GM12878 (cell line): ENCODE data around the gene NEMF. TPM values are rescaled to one million over a fixed set of nuclear protein-coding genes. Genes with fewer than 3 reads are reported as not detected.

Source experiments
- CBFB ChIP-seq: IDR thresholded peaks from 2 replicates; pipeline ENCODE4 v1.6.1; 2016; ENCODE audit warnings: antibody characterized with exemption, low read depth
- CHD4 ChIP-seq: fragments of 200-600 bp; sonication (generic); IDR thresholded peaks from 2 replicates; pipeline ENCODE4 v1.6.1; 2016; ENCODE audit warnings: mild to moderate bottlenecking
- ESRRA ChIP-seq: IDR thresholded peaks from 2 replicates; pipeline ENCODE4 v1.6.1; 2012; ENCODE audit warnings: mild to moderate bottlenecking, low read length, improper control_type of control experiment
- MEF2B ChIP-seq: fragments of 450-650 bp; IDR thresholded peaks from 2 replicates; pipeline ENCODE4 v1.6.1; 2018; ENCODE audit warnings: mild to moderate bottlenecking, moderate library complexity; ENCODE audit not compliant: partially characterized antibody, poor library complexity, severe bottlenecking
- POU2F2 ChIP-seq: IDR thresholded peaks from 3 replicates; pipeline ENCODE4 v1.6.1; 2011; ENCODE audit warnings: low read depth, mild to moderate bottlenecking, low read length, borderline replicate concordance
- RBBP5 ChIP-seq: fragments of 200-600 bp; sonication (generic); conservative IDR thresholded peaks from 2 replicates; pipeline ENCODE4 v1.6.1; 2016
- RELA ChIP-seq: fragments of 450-650 bp; IDR thresholded peaks from 2 replicates; pipeline ENCODE4 v1.8.0; 2014; ENCODE audit warnings: borderline replicate concordance; ENCODE audit not compliant: partially characterized antibody
- REST ChIP-seq: IDR thresholded peaks from 2 replicates; pipeline ENCODE4 v1.6.1; 2012; ENCODE audit warnings: mild to moderate bottlenecking, low read depth, low read length
- SMAD5 ChIP-seq: IDR thresholded peaks from 2 replicates; pipeline ENCODE4 v1.6.1; 2016; ENCODE audit warnings: antibody characterized with exemption, low read depth
- SUZ12 ChIP-seq: fragments of 200-600 bp; sonication (generic); IDR thresholded peaks from one replicate; pipeline ENCODE4 v1.6.1; 2018; ENCODE audit warnings: antibody characterized with exemption, mild to moderate bottlenecking; ENCODE audit not compliant: unreplicated experiment
- ZNF274 ChIP-seq: IDR thresholded peaks from one replicate; pipeline ENCODE4 v1.8.0; 2011; ENCODE audit not compliant: insufficient read length, insufficient read depth
- ZNF622 ChIP-seq: fragments of 450-650 bp; IDR thresholded peaks from 2 replicates; pipeline ENCODE4 v1.6.1; 2017; ENCODE audit warnings: mild to moderate bottlenecking, inconsistent platforms
- polyA plus RNA-seq, 11 experiments: library from polyadenylated mRNA; depleted of rRNA in 4 of 11; unstranded in 6 of 11; stranded (reverse) in 5 of 11; fragments of >200 nt; fragmentation: Nextera tagmentation in 4 of 11; fragmentation: Illumina TruSeq in 1 of 11; extraction: Ambion mirVana in 4 of 11; extraction: Trizol in 1 of 11; gene quantifications; 1 replicate in 1 of 11; 2 replicates in 10 of 11; pipeline versions ENCODE4 v1.2.1 to v1.2.3, GENCODE V29; 2011 to 2016; ENCODE audit warnings: inconsistent platforms in 2 of 11, missing spikeins in 2 of 11, low read depth in 1 of 11
- total RNA-seq, 4 experiments: library from RNA; depleted of rRNA in 3 of 4; stranded (reverse); fragments of >200 nt in 3 of 4; fragmentation: Illumina TruSeq in 1 of 4; extraction: Trizol in 1 of 4; gene quantifications; 2 replicates each; pipeline versions ENCODE4 v1.2.1 to v1.2.3, GENCODE V29; 2013 to 2021
- TF ChIP-seq, protein P1 (sequence below): IDR thresholded peaks from 2 replicates; pipeline ENCODE4 v1.6.1; 2011; ENCODE audit warnings: borderline replicate concordance, low read depth, mild to moderate bottlenecking, moderate library complexity, mixed read lengths, low read length; ENCODE audit not compliant: insufficient read depth; ENCODE audit errors: extremely low read length
- TF ChIP-seq, protein P2 (sequence below): fragments of 450-650 bp; IDR thresholded peaks from 2 replicates; pipeline ENCODE4 v1.6.1; 2016; ENCODE audit warnings: mild to moderate bottlenecking, moderate library complexity, borderline replicate concordance
- TF ChIP-seq, protein P3 (sequence below): fragments of 450-650 bp; formaldehyde crosslinking; IDR thresholded peaks from 2 replicates; pipeline ENCODE4 v1.4.0; 2022; ENCODE audit warnings: mild to moderate bottlenecking, moderate library complexity
- TF ChIP-seq, protein P4 (sequence below): IDR thresholded peaks from 2 replicates; pipeline ENCODE4 v1.6.1; 2012; ENCODE audit warnings: low read length, inconsistent platforms

NEMF gene
- total and polyA plus RNA-seq, 10 of the 15 experiments (the other 5 are each of a cell fraction or from before 2014, with no cell fraction given), result 31.5 to 80.1 (median 61.1) TPM

- TF ChIP-seq ZNF622 (no peak), SMAD5 (peak; percentile 96), RBBP5 (no peak), SUZ12 (no peak), MEF2B (no peak), CHD4 (no peak), ESRRA (no peak; the same call in 1 of the 2 replicates), RELA (no peak), REST (peak; percentile 34; the same call in 1 of the 2 replicates), ZNF274 (no peak), POU2F2 (peak; percentile 66), CBFB (0 out of 2 replicates have a peak, but pooled peaks have one; percentile 52)
- TF ChIP-seq, protein P1, sequence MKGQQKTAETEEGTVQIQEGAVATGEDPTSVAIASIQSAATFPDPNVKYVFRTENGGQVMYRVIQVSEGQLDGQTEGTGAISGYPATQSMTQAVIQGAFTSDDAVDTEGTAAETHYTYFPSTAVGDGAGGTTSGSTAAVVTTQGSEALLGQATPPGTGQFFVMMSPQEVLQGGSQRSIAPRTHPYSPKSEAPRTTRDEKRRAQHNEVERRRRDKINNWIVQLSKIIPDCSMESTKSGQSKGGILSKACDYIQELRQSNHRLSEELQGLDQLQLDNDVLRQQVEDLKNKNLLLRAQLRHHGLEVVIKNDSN, result peak; percentile 26
- TF ChIP-seq, protein P2, sequence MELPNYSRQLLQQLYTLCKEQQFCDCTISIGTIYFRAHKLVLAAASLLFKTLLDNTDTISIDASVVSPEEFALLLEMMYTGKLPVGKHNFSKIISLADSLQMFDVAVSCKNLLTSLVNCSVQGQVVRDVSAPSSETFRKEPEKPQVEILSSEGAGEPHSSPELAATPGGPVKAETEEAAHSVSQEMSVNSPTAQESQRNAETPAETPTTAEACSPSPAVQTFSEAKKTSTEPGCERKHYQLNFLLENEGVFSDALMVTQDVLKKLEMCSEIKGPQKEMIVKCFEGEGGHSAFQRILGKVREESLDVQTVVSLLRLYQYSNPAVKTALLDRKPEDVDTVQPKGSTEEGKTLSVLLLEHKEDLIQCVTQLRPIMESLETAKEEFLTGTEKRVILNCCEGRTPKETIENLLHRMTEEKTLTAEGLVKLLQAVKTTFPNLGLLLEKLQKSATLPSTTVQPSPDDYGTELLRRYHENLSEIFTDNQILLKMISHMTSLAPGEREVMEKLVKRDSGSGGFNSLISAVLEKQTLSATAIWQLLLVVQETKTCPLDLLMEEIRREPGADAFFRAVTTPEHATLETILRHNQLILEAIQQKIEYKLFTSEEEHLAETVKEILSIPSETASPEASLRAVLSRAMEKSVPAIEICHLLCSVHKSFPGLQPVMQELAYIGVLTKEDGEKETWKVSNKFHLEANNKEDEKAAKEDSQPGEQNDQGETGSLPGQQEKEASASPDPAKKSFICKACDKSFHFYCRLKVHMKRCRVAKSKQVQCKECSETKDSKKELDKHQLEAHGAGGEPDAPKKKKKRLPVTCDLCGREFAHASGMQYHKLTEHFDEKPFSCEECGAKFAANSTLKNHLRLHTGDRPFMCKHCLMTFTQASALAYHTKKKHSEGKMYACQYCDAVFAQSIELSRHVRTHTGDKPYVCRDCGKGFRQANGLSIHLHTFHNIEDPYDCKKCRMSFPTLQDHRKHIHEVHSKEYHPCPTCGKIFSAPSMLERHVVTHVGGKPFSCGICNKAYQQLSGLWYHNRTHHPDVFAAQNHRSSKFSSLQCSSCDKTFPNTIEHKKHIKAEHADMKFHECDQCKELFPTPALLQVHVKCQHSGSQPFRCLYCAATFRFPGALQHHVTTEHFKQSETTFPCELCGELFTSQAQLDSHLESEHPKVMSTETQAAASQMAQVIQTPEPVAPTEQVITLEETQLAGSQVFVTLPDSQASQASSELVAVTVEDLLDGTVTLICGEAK, result peak; percentile 60; the same call in 1 of the 2 replicates
- TF ChIP-seq, protein P3, sequence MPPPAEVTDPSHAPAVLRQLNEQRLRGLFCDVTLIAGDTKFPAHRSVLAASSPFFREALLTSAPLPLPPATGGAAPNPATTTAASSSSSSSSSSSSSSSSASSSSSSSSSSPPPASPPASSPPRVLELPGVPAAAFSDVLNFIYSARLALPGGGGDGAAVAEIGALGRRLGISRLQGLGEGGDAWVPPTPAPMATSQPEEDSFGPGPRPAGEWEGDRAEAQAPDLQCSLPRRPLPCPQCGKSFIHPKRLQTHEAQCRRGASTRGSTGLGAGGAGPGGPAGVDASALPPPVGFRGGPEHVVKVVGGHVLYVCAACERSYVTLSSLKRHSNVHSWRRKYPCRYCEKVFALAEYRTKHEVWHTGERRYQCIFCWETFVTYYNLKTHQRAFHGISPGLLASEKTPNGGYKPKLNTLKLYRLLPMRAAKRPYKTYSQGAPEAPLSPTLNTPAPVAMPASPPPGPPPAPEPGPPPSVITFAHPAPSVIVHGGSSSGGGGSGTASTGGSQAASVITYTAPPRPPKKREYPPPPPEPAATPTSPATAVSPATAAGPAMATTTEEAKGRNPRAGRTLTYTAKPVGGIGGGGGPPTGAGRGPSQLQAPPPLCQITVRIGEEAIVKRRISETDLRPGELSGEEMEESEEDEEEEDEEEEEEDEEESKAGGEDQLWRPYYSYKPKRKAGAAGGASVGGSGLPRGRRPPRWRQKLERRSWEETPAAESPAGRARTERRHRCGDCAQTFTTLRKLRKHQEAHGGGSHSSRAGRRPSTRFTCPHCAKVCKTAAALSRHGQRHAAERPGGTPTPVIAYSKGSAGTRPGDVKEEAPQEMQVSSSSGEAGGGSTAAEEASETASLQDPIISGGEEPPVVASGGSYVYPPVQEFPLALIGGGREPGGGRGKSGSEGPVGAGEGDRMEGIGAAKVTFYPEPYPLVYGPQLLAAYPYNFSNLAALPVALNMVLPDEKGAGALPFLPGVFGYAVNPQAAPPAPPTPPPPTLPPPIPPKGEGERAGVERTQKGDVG (CRISPR knock-in tag), result no peak
- TF ChIP-seq, protein P4, sequence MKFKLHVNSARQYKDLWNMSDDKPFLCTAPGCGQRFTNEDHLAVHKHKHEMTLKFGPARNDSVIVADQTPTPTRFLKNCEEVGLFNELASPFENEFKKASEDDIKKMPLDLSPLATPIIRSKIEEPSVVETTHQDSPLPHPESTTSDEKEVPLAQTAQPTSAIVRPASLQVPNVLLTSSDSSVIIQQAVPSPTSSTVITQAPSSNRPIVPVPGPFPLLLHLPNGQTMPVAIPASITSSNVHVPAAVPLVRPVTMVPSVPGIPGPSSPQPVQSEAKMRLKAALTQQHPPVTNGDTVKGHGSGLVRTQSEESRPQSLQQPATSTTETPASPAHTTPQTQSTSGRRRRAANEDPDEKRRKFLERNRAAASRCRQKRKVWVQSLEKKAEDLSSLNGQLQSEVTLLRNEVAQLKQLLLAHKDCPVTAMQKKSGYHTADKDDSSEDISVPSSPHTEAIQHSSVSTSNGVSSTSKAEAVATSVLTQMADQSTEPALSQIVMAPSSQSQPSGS, result no peak
Measured at GRCh38 chr14:49892636-49893308, 40.2 kb upstream of the NEMF start, which contains the start of gene ARF6 (continued).
